HepG2 (cell line): ENCODE data around the gene FOXS1. TPM values are rescaled to one million over a fixed set of nuclear protein-coding genes. Genes with fewer than 3 reads are reported as not detected.

Source experiments
- ATAC-seq: fragments of 200-7000 bp; cut with Tn5 transposase; 3 replicates; pipeline ENCODE4 v1.9.1; 2020; ENCODE audit warnings: mild to moderate bottlenecking, moderate library complexity
- BruUV-seq: library from RNA; stranded (reverse); fragments of 400-500 nt; replicated peaks from 2 replicates; lab custom pipeline; 2021; lab: Mats Ljungman, UMichigan
- CTCF ChIA-PET: fragments of 300-600 bp; formaldehyde crosslinking; extraction: SDS; loops from one replicate; lab custom pipeline; 2021; ENCODE audit warnings: low total read pairs, inconsistent platforms, low intra/inter-chr PET ratio; lab: Yijun Ruan, JAX
- POLR2A ChIA-PET: fragments of 350-600 bp; sonication (Branson Sonifier 250); formaldehyde crosslinking; loops from one replicate; lab custom pipeline; 2020; ENCODE audit warnings: antibody characterized with exemption, inconsistent platforms; lab: Yijun Ruan, JAX
- DNase-seq: peaks from one replicate; pipeline ENCODE4 v3.0.0-alpha.2; 2015; ENCODE audit warnings: low spot score
- FAIRE-seq: peaks from 3 replicates; lab custom pipeline; 2011; peaks lifted over from hg19 to GRCh38; lab: Jason Lieb, UNC
- H2AFZ ChIP-seq: one replicate; pipeline ENCODE4 v1.6.1; 2011; ENCODE audit warnings: low read length, inconsistent platforms
- H3K27ac ChIP-seq: fragments of 300-600 bp; 3 replicates; pipeline ENCODE4 v1.8.0; 2011; ENCODE audit warnings: mixed run types, mild to moderate bottlenecking, mixed read lengths, low read length, inconsistent platforms; ENCODE audit not compliant: insufficient read depth; ENCODE audit errors: extremely low read length
- H3K27me3 ChIP-seq, 2 experiments: fragments of 200-600 bp in 1 of 2; 2 replicates in 1 of 2; 3 replicates in 1 of 2; pipeline versions ENCODE4 v1.6.0 to v1.8.0; 2011; ENCODE audit warnings: low read length in 2 of 2, mild to moderate bottlenecking in 2 of 2, moderate library complexity in 2 of 2, inconsistent platforms in 1 of 2; ENCODE audit not compliant: insufficient read depth in 2 of 2, control insufficient read depth in 1 of 2
- H3K36me3 ChIP-seq, 2 experiments: fragments of 200-600 bp in 1 of 2; replicated peaks in 1 of 2; 2 replicates in 1 of 2; 3 replicates in 1 of 2; pipeline versions ENCODE4 v1.5.1 to v1.8.0; 2011; ENCODE audit warnings: low read length in 2 of 2, inconsistent platforms in 1 of 2; ENCODE audit not compliant: insufficient read depth in 2 of 2, control insufficient read depth in 1 of 2
- H3K4me1 ChIP-seq: 2 replicates; pipeline ENCODE4 v1.5.1; 2012; ENCODE audit warnings: low read length, inconsistent platforms; ENCODE audit not compliant: insufficient read depth
- H3K4me2 ChIP-seq: 2 replicates; pipeline ENCODE4 v1.6.0; 2011; ENCODE audit warnings: low read depth, low read length, inconsistent platforms
- H3K4me3 ChIP-seq, 3 experiments: fragments of 200-600 bp in 1 of 3; sonication (generic), shearing (Covaris generic) in 1 of 3; replicated peaks in 1 of 3; 2 replicates each; pipeline ENCODE4 v1.5.1; 2011 to 2016; ENCODE audit warnings: low read length in 3 of 3, inconsistent platforms in 2 of 3, low read depth in 2 of 3, mild to moderate bottlenecking in 2 of 3, control low read depth in 1 of 3, mixed read lengths in 1 of 3; ENCODE audit not compliant: insufficient read depth in 1 of 3
- H3K79me2 ChIP-seq: one replicate; pipeline ENCODE4 v1.6.1; 2011; ENCODE audit warnings: low read length, inconsistent platforms; ENCODE audit not compliant: insufficient read depth
- H3K9ac ChIP-seq: 2 replicates; pipeline ENCODE4 v1.6.0; 2011; ENCODE audit warnings: mild to moderate bottlenecking, low read depth, low read length, inconsistent platforms; ENCODE audit not compliant: insufficient read depth
- H3K9me3 ChIP-seq: 2 replicates; pipeline ENCODE4 v1.5.1; 2012; ENCODE audit warnings: mild to moderate bottlenecking, low read length
- H4K20me1 ChIP-seq: 2 replicates; pipeline ENCODE4 v1.6.0; 2011; ENCODE audit warnings: inconsistent platforms, mild to moderate bottlenecking, low read length, moderate library complexity; ENCODE audit not compliant: insufficient read depth
- CBFB ChIP-seq: sonication (generic); formaldehyde crosslinking; IDR thresholded peaks from 2 replicates; pipeline ENCODE4 v1.4.0; 2020; ENCODE audit warnings: missing genetic modification reagents
- MTF2 ChIP-seq: sonication (generic); formaldehyde crosslinking; IDR thresholded peaks from 2 replicates; pipeline ENCODE4 v1.5.0; 2020; ENCODE audit warnings: missing genetic modification reagents, borderline replicate concordance
- RBM22 ChIP-seq: fragments of 200-400 bp; formaldehyde crosslinking; optimal IDR thresholded peaks from 2 replicates; pipeline ENCODE3; 2017; ENCODE audit warnings: mild to moderate bottlenecking, low read length, moderate library complexity
- SETDB1 ChIP-seq: sonication (generic); formaldehyde crosslinking; IDR thresholded peaks from 2 replicates; pipeline ENCODE4 v1.5.1; 2020; ENCODE audit warnings: missing genetic modification reagents, mild to moderate bottlenecking, borderline replicate concordance
- SIN3A ChIP-seq: IDR thresholded peaks from 2 replicates; pipeline ENCODE4 v1.6.1; 2011; ENCODE audit warnings: low read depth, mild to moderate bottlenecking, control low read depth, low read length, borderline replicate concordance
- TCF12 ChIP-seq, 2 experiments: fragments of 450-650 bp in 1 of 2; sonication (generic) in 1 of 2; formaldehyde crosslinking in 1 of 2; IDR thresholded peaks; 2 replicates each; pipeline versions ENCODE4 v1.6.1 to v1.8.0; 2017 to 2022; ENCODE audit warnings: antibody characterized with exemption in 1 of 2, mild to moderate bottlenecking in 1 of 2, missing genetic modification reagents in 1 of 2, moderate library complexity in 1 of 2
- ZBTB7A ChIP-seq: sonication (generic); formaldehyde crosslinking; IDR thresholded peaks from 2 replicates; pipeline ENCODE4 v1.8.0; 2022; ENCODE audit warnings: mild to moderate bottlenecking, missing genetic modification reagents
- ZBTB7B ChIP-seq: sonication (generic); formaldehyde crosslinking; IDR thresholded peaks from 2 replicates; pipeline ENCODE4 v1.4.0; 2020; ENCODE audit warnings: missing genetic modification reagents
- ZNF761 ChIP-seq: sonication (generic); formaldehyde crosslinking; conservative IDR thresholded peaks from 2 replicates; pipeline ENCODE4 v1.4.0; 2020; ENCODE audit warnings: mild to moderate bottlenecking, missing genetic modification reagents
- ZNF776 ChIP-seq: sonication (generic); formaldehyde crosslinking; IDR thresholded peaks from 2 replicates; pipeline ENCODE4 v1.4.0; 2020; ENCODE audit warnings: mild to moderate bottlenecking, missing genetic modification reagents
- WGBS: methylation state at CpG from one replicate; pipeline ENCODE4 v1.1.6; 2017; ENCODE audit warnings: low lambda C conversion rate; 5-methylcytosine and 5-hydroxymethylcytosine counted together
- in situ Hi-C: cut with HindIII; loops from 2 replicates; pipeline ENCODE4 v1.10.0; 2017; ENCODE audit warnings: low pct_unique_long_range_greater_than_20kb; ENCODE audit not compliant: extremely low pct_ligation_motif_present
- intact Hi-C: fragments of 100-400 bp; cut with micrococcal nuclease; formaldehyde crosslinking; loops from one replicate; pipeline ENCODE4 v1.10.0; 2022; ENCODE audit not compliant: unreplicated experiment
- polyA plus RNA-seq, 8 experiments: library from polyadenylated mRNA; depleted of rRNA in 3 of 8; stranded (reverse) in 7 of 8; unstranded in 1 of 8; fragments of >200 nt; fragmentation: Illumina TruSeq in 4 of 8; extraction: Trizol in 4 of 8; gene quantifications; 2 replicates each; pipeline versions ENCODE4 v1.2.1 to v1.2.3, GENCODE V29; 2011 to 2016; ENCODE audit warnings: low read depth in 4 of 8, missing spikeins in 1 of 8, mixed read lengths in 1 of 8; ENCODE audit not compliant: insufficient read depth in 1 of 8
- total RNA-seq, 5 experiments: library from RNA; depleted of rRNA; stranded (reverse); fragments of >200 nt; fragmentation: Illumina TruSeq; extraction: Trizol; gene quantifications; 2 replicates each; pipeline ENCODE4 v1.2.3, GENCODE V29; 2016; ENCODE audit warnings: low read depth in 1 of 5
- TF ChIP-seq, protein P1 (sequence below): sonication (generic); formaldehyde crosslinking; IDR thresholded peaks from 2 replicates; pipeline ENCODE4 v1.4.0; 2020; ENCODE audit warnings: missing genetic modification reagents
- TF ChIP-seq, protein P2 (sequence below): sonication (generic); formaldehyde crosslinking; IDR thresholded peaks from 2 replicates; pipeline ENCODE4 v1.5.1; 2020; ENCODE audit warnings: mild to moderate bottlenecking, missing genetic modification reagents, borderline replicate concordance

Gene FOXS1
- total and polyA plus RNA-seq, 2 of the 13 experiments (the other 11 are each of a cell fraction or from before 2014, with no cell fraction given) = not detected

DNA sequence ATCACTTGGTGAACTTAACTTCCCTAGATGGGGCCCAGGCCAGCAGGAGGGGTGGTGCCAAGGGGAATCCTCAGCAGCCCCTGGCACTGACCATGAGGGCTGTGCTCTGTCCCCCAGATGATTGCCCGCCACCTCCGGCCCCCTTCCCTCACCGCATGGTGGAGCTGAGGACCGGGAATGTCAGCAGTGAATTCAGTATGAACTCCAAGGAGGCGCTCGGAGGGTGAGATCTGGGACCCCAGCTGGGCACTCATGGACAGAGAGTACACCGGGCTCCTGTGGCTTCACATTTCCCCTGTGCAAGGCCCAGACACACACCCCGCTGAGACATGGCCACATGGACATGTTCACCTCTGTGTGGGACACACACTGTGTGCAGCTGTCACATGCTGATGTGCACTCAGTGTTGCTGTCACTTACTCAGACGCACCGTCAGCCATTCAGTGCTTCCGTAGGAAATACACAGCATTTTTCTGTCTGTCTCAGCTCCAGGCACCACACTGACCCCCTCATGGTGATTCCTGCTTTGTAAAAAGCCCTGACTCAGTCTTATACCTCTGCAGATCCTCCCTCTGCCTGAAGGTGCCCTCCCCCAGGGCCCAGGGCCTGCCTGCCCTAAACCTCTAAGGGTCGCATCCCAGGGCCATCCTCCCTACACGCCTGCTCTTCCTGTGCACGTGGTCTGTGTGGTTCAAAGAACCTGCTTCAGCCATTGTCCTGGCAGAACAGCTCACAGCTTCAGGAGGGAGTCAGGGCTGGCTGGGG, 21.9 kb downstream of the FOXS1 start (continued):
- TF ChIP-seq, protein P1, sequence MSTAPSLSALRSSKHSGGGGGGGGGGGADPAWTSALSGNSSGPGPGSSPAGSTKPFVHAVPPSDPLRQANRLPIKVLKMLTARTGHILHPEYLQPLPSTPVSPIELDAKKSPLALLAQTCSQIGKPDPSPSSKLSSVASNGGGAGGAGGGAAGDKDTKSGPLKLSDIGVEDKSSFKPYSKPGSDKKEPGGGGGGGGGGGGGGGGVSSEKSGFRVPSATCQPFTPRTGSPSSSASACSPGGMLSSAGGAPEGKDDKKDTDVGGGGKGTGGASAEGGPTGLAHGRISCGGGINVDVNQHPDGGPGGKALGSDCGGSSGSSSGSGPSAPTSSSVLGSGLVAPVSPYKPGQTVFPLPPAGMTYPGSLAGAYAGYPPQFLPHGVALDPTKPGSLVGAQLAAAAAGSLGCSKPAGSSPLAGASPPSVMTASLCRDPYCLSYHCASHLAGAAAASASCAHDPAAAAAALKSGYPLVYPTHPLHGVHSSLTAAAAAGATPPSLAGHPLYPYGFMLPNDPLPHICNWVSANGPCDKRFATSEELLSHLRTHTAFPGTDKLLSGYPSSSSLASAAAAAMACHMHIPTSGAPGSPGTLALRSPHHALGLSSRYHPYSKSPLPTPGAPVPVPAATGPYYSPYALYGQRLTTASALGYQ = no peak
- TF ChIP-seq ZBTB7A (CRISPR knock-in tag) (no peak), ZBTB7B (CRISPR knock-in tag) (no peak), RBM22 (no peak), ZNF761 (no peak), ZNF776 (0 out of 2 replicates have a peak, but pooled peaks have one; percentile 2)

DNA sequence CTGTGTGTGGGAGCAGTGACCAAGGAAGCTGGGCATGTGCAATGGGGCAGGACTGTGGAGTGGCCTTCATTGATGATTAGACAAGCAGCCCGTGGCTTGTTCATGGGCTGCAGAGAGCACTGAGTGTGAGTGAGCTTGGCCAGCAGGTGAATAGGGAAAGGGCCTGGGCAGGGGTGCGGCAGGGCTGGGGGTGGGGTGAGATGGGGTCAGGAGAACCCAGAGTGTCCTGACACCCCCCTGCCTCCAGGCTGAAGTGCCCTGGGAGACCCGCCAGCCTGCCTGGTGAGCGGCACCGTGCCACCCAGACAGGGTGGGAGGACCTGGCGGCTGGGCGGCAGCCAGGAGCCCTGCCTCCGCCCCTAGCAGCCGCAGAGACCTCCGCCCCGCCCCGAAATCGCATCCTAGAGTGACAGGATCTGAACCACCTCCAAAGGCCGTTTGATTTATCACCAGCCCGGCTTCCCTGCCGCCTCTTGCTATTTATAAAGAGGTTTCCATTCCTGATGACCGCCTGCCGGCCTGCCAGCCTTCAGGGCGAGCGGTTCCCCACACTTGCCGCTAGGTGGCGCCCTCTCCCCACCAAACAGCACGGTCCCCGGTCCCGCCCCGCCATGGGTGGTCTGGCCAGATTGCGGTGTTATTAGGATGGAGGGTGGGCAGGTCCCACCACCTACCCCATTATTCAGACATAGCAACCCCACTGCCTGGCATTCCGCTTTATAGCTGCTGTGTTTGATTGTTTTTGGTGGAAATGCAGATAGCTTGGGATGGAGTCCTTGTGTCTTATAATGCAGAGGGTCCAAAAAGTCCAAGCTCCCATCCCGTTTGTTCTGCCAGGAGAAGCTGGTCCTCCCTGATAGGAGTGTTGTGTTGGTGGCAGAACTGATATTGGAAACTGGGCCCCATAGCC, 22.7 kb downstream of the FOXS1 start:
- peak overlapping the region; percentile 48 for H3K4me2 ChIP-seq
- H3K9ac ChIP-seq = no peak overlapping the region
- H3K79me2 ChIP-seq = no peaks in the 10 kb centered on the region
- POLR2A ChIA-PET = interaction anchor here (0.9 kb wide), 1 partner anchor 129 kb away, joined by 4 read pairs; the partner anchor contains the start of gene PDRG1
- no peaks in the 10 kb centered on the region for H4K20me1 ChIP-seq
- no peak overlapping the region for H2AFZ ChIP-seq
- DNase-seq (peak; percentile 49), ATAC-seq (peak; percentile 87), FAIRE-seq (peak; percentile 67)
- no peaks in the 10 kb centered on the region for H3K36me3 ChIP-seq
- no TSS peak for BruUV-seq
- 6% methylated on average over 26 of the region's 29 CpGs for WGBS
- peaks cover 12 to 62% of the 10 kb centered on the region in 2 experiments for H3K27me3 ChIP-seq
- H3K4me3 ChIP-seq = peak overlapping the region in 1 of 3 experiments; percentile 37; a peak in 1 of 6 replicates
- intact Hi-C loops = loop anchor here (1.0 to 10.0 kb wide), 5 partner anchors 11 to 270 kb away; partner anchors contain the start of gene PDRG1
- H3K9me3 ChIP-seq = no peaks in the 10 kb centered on the region
- CTCF ChIA-PET = interaction anchor here (1.4 to 4.8 kb wide), 6 partner anchors 11 to 269 kb away, joined by 7 to 70 read pairs (median 9); partner anchors contain the start of genes FOXS1 and PDRG1
- H3K27ac ChIP-seq = no peak overlapping the region
- H3K4me1 ChIP-seq = 0 out of 2 replicates have a peak, but pooled peaks cover 7% of the 10 kb centered on the region
- in situ Hi-C loops = loop anchor here (5.0 to 10.0 kb wide), 2 partner anchors 210 to 272 kb away; no protein-coding TSS in a partner anchor
- TF ChIP-seq, protein P2, sequence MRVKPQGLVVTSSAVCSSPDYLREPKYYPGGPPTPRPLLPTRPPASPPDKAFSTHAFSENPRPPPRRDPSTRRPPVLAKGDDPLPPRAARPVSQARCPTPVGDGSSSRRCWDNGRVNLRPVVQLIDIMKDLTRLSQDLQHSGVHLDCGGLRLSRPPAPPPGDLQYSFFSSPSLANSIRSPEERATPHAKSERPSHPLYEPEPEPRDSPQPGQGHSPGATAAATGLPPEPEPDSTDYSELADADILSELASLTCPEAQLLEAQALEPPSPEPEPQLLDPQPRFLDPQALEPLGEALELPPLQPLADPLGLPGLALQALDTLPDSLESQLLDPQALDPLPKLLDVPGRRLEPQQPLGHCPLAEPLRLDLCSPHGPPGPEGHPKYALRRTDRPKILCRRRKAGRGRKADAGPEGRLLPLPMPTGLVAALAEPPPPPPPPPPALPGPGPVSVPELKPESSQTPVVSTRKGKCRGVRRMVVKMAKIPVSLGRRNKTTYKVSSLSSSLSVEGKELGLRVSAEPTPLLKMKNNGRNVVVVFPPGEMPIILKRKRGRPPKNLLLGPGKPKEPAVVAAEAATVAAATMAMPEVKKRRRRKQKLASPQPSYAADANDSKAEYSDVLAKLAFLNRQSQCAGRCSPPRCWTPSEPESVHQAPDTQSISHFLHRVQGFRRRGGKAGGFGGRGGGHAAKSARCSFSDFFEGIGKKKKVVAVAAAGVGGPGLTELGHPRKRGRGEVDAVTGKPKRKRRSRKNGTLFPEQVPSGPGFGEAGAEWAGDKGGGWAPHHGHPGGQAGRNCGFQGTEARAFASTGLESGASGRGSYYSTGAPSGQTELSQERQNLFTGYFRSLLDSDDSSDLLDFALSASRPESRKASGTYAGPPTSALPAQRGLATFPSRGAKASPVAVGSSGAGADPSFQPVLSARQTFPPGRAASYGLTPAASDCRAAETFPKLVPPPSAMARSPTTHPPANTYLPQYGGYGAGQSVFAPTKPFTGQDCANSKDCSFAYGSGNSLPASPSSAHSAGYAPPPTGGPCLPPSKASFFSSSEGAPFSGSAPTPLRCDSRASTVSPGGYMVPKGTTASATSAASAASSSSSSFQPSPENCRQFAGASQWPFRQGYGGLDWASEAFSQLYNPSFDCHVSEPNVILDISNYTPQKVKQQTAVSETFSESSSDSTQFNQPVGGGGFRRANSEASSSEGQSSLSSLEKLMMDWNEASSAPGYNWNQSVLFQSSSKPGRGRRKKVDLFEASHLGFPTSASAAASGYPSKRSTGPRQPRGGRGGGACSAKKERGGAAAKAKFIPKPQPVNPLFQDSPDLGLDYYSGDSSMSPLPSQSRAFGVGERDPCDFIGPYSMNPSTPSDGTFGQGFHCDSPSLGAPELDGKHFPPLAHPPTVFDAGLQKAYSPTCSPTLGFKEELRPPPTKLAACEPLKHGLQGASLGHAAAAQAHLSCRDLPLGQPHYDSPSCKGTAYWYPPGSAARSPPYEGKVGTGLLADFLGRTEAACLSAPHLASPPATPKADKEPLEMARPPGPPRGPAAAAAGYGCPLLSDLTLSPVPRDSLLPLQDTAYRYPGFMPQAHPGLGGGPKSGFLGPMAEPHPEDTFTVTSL (CRISPR knock-in tag) = no peak
- TF ChIP-seq ZNF761 = no peak
- no peak for TF ChIP-seq SETDB1 (CRISPR knock-in tag)
- TF ChIP-seq CBFB (CRISPR knock-in tag) = 0 out of 2 replicates have a peak, but pooled peaks have one; percentile 67
- TF ChIP-seq MTF2 (CRISPR knock-in tag) = peak; percentile 91
- TF ChIP-seq SIN3A = no peak
- no peak for TF ChIP-seq TCF12 (IDR thresholded peaks at IDR 0.05)
- TF ChIP-seq TCF12 (CRISPR knock-in tag; IDR thresholded peaks at IDR 0.05) = no peak
